T-helper 22 cell (primary cell): Measurements from ENCODE around the gene GID4.

Source experiments
- DNase-seq: peaks from one replicate; pipeline ENCODE4 v3.0.0-alpha.2; 2020; ENCODE audit warnings: low read depth

Gene GID4

DNA sequence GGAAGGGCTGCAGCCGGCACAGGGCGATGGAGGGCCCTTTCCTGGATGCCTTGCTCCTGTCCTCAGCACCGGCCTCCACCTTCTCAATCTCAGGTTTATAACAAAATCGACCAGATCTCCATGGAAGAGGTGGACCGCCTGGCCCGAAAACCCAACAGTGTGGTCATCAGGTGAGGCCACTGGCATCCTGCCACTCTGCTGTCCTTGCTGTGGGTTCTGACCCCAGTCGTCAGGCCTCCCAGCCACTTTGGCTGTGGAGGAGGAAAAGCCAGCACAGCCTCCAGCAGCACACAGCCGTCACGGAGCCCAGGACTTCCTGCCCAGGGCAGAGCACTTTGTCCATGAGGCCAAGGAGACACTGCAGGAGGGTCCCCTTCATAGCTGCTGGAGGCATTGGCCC, 62.6 kb downstream of the GID4 start:
- no peak for DNase-seq

DNA sequence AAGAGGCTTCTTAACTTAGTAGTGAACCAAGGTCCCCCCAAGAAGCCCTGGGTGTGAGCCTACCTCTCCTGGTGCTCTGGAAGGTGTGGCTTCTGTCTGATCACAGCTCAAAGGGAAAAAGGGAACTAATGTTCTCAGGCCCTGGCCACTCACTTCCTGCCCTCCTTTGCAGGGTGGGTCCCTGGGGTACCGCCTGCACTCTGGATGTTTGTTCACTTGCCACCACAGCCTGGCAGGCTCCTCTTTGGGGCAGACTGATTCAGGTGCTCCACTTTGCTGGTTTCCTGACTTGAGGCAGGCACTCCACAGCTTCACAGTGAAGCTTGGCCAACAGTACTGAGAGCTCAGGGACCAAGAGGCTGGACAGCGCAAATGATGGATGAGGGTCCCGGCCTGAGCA, 63.4 kb downstream of the GID4 start:
- no peak for DNase-seq

DNA sequence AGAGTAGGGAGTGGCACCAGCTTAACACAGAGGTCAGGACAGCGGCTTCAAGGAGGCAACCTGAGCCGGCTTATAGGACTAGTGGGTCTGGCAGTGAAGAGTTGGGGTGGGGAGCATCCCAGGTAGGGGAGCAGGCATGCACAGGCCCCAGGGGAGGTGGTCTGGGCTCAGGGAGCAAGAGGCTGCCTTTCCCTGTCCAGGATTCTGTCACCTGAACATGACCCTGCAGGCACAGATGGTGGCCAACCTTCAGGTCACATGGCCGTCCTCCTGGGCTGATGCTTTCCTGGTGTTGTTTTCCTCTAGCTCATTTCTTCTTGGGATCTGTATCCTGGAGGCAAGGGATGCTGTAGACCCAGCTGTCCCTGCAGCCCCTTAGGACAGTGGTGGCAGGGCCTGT, 65.8 kb downstream of the GID4 start:
- DNase-seq: no peak

DNA sequence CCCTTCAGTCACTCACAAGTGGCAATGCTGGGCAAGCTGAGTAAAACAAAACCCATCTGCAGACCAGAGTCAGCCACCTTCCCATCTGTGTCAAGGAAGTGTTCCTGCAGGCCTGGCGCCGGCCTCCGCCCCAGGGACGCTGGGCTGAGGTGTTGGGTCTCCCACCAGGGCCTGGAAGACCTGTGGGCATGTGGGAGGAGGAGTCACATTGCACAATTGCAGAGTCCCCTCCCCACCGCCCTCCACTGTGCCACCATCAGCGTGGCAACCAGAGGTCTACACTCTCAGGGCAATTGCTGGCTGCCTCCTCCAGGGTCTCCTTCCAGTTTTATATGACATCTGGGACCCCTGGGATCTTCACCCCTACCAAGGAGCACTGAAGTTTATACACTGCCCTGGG, 66.4 kb downstream of the GID4 start:
- DNase-seq: no peak

DNA sequence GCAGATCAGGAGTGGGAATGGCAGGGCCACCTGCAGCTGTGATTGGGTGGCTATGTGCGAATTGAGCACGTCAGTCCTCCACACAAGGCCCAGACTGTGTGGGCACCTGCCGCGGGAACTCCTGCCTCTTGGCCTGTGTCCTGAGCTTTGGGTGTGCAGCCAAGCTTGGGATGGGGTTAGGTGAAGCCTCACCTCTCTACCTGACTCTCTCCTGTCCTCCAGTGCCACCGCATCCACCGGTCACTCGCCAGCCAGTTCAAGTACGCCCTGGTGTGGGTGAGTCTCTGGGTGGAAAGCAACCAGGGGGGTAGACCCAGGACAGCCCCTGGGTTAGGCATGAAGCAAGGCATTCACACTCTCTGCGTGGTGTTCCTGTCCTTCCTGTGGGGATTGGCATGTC, 67.0 kb downstream of the GID4 start:
- no peak for DNase-seq

DNA sequence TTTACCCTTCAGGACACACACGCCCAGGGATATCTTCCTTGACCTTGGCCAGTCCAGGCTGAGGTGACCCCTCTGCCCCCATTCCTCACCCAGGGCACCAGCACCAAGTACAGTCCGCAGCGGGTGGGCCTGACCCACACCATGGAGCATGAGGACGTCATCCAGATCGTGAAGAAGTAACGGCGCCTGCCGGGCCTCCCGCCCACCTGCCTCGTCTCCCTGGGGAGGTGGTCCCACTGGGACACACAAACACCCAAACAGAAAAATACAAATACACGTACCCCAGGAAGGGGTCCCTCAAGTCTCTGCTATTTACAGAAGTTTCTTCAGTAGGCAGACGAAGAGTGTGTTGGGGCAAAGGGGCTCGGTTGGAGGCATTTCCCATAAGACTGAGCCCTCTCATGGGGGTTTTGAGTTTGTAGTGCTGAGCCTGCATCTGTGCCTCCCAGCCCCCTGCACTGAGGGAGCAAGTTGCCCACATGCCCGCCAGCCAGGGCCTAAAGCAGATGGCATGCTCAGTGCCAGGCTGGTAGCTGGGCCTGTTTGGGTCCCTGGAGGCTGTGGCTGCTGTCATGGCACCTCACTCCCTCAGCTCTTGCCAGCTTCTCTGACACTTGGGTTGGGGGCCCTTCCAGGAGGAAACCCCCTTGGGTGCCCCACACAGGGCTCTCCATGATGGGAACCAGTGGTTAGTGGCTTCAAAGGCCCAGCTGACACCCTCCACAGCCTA, 68.0 kb downstream of the GID4 start:
- no peak for DNase-seq

DNA sequence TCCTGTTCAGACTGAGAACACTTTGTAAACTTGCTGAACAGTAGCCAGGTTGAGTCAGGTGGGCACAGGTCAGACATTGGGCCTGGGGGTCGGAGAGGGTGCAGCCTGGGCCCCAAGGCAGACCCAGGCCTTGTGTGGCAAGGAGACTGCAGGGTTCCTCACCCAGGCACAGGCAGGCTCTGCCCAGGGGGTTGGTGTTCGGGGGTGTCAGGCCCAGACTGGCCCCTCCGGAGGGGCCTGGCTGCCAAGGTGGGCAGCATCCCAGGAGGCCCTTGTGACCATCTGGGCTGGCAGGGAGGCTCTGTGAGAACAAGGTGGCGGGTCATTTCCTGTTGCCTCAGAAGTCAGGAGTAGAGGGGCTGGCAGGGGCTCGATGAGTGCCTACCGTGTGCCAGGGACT, 68.8 kb downstream of the GID4 start:
- no peak for DNase-seq

DNA sequence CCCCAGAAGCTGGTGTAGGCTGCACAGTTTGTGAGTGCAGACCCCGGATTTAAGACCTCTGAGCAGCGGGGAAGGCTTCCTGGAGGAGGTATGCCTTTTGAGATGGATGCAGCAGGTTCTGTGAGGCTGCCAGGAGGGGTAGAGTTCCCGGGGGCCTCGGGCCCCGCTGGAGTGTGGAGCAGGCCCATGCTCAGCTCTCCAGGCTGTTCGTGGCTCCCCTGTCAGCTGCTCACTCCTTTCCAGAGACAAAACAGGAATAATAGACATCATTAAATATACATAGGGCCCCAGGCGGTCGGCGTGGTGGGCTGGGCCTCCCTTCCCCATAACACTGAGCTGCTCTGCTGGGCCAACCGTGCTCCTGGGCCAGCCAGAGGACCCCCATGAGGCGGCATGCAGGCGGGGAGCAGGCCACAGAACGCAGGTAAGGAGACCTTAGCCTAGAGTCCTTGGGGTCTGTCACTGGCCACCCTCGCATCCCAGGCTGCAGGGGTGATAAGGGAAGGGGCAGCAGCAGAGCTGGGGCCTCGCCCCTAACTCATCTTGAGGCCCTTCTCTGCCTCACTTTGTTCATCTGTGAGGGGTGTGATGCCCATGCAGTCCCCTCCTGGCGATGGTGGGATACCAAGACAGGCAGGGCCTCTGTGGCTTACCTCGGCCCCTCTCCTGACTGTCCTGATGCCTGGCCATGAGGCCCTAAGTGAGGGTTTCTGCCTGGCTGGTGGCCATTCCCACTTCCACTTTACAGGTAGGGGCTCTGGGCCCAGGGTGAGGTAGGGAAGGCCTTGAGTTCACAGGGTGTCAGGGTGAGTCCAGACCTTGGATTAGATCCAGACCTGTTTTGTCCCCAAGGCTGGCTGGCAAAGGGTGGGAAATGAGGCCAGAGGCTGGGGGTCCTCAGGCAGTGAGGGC, 69.4 kb downstream of the GID4 start, which contains the start of gene MYO15A:
Gene MYO15A (plus strand): TSS at position 356 of the 912 bp plus-strand sequence. CDS start 10,045 bp downstream, outside the sequence.
- no peak for DNase-seq

DNA sequence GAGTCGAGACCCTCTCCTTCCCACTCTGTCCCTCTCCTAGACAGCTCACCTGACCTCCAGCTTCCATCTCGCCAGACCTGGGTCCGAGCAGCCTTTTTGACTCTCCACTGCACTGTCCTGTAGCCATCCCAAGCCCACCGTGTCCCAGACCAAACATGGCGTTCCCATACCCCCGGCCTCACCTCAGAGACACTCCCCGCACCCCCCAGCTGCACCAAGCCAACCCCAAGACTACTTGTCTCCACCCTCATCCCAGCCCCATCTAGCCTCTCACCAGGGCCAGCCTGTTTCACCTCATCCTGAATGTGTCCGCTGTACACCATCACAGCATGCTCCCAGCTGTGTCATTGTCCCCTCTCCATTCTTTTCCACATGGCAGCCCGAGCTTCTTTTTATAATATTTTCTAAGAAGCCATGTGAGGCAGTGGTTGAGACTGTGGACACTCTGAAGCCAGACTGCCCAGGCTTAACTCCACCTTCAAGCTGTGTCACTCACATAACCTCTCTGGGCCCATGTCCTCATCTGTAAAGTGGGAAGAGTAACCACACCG, 70.8 kb downstream of the GID4 start:
- DNase-seq: no peak

DNA sequence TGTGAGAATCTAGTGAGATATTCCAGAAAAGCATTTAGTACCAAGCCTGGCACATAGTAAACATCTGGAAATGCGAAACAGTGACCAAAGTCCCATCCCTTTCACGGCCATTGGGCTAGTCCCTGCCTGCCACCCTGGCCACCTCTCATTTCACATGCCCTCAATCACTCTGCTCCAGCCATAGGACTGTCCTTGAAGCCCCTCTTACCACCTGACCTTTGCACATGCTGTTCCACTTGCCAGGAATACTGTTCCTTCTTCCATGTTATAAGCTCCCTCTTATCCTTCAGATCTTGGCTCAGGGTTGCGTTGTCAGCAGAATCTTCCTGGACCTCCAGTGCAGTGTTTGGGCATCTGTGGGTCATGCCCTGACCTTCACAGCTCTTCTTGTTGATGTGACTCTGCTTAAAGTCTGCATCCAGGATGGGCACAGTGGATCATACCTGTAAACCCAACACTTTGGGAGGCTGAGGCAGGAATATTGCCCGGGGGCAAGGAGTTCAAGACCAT, 71.5 kb downstream of the GID4 start:
- DNase-seq: no peak

DNA sequence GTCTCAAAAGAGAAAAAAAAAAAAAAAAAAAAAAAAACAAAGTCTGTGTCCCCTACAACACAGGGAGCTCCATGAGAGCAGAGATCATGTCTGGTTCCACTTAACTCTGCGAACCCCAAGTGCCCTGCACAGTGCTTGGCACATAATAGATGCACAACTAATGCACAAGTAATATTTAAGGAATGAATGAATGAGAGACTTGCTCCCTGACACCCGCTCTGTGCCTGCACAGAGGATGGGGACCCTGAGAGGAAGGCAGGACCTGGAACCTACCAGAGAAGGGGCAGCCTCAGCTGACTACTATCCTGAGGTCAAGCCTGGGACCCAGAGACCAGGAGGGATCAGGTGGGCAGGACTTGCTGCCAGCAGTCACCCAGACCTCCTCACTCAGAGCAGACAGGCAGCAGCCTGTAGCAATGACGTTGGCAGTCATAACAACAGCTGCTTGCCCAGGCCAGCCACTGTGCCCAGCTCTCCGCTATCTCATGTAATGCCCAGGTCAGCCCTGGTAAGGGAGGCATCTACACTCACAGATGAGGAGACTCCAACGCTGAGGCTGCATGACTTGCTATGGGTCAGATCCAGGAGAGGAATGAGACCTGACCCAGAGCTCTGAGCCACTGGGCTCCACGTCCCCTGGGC, 72.2 kb downstream of the GID4 start:
- DNase-seq: no peak

DNA sequence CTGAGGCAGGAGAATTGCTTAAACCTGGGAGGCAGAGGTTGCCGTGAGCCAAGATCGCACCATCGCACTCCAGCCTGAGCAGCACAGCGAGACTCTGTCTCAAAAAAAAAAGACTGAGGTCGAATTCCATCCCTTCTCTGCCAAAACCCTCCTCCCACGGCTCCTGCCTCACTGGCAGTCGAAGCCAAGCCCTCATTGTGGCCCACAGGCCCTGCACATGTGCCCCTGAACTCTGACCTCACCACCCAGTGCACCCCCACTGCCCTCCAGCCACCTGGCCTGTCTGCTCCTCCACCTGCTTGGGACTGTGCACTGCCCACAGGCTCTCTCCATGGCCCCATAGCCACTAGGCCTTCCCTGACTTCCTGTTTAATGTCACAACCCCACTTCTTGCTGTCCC, 76.3 kb downstream of the GID4 start:
- no peak for DNase-seq

DNA sequence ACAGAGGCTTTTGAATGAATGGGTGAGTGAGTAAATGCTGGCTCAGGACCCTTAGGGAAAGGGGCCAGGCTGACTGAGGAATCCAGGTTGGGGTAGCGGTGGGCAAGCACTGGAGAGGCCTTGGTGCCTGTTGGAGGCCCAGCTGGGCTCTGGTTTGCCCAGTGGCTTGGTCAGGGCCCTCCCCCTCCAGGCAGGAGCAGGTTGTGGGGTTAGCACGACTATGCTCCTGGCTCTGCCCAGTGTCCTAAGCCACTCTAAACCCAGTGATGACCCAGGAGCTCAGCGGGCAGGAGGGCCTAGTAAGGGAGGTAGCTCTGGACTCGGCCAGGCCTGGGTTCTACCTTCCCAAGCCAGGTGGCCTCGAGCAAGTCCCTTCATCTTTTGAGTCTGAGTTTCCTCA, 76.9 kb downstream of the GID4 start:
- DNase-seq: no peak

DNA sequence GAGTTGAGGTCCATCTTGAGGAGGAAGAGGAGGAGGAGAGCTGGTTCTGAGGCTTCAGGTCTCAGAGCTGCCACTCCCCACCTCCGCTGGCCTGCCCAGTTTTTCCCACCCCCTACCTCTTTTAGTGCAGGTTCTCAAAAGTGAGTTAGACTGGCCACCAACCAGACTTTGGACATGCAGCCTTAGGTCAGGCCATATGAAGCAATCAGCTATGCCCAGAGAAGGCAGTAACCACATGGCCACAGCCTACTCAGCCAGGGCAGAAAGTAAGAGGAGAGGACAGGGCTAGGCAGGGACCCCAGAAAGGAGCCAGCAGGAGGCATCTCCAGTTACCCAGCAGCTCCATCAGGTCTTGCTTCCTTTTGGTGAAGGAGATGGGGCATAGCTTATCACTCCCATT, 78.3 kb downstream of the GID4 start:
- no peak for DNase-seq
